K562 (cell line): ENCODE results near the gene WDR90. TPM values are rescaled to one million over a fixed set of nuclear protein-coding genes. Genes with fewer than 3 reads are reported as not detected.

Experiments
- CBX1 ChIP-seq: sonication (generic); IDR thresholded peaks from 2 replicates; pipeline ENCODE4 v1.6.1; 2016; ENCODE audit warnings: antibody characterized with exemption, low read depth, mild to moderate bottlenecking
- CBX3 ChIP-seq, 2 experiments: IDR thresholded peaks; 1 replicate in 1 of 2; 2 replicates in 1 of 2; pipeline ENCODE4 v1.6.1; 2012; ENCODE audit warnings: inconsistent platforms in 2 of 2, low read length in 2 of 2, borderline replicate concordance in 1 of 2, control low read depth in 1 of 2
- CREM ChIP-seq: IDR thresholded peaks from 2 replicates; pipeline ENCODE4 v1.6.1; 2014; ENCODE audit warnings: antibody characterized with exemption, low read depth
- CXXC5 ChIP-seq: fragments of 250-450 bp; sonication (Bioruptor Pico); IDR thresholded peaks from 2 replicates; pipeline ENCODE4 v1.8.0; 2022; ENCODE audit warnings: inconsistent platforms, mild to moderate bottlenecking, moderate library complexity
- FUS ChIP-seq: fragments of 200-400 bp; formaldehyde crosslinking; optimal IDR thresholded peaks from 2 replicates; pipeline ENCODE3; 2017; ENCODE audit warnings: low read depth, low read length
- L3MBTL2 ChIP-seq: fragments of 450-650 bp; IDR thresholded peaks from 2 replicates; pipeline ENCODE4 v1.6.1; 2016; ENCODE audit warnings: mild to moderate bottlenecking, moderate library complexity
- MYC ChIP-seq, 2 experiments: fragments of 250-450 bp in 1 of 2; sonication (Bioruptor Pico) in 1 of 2; IDR thresholded peaks; 2 replicates each; pipeline versions ENCODE4 v1.5.1 to v1.6.1; 2012 to 2021; ENCODE audit warnings: low read depth in 2 of 2, borderline replicate concordance in 1 of 2, improper control_type of control experiment in 1 of 2, low read length in 1 of 2, mild to moderate bottlenecking in 1 of 2, moderate library complexity in 1 of 2
- NFIC ChIP-seq: fragments of 450-650 bp; IDR thresholded peaks from 2 replicates; pipeline ENCODE4 v1.6.1; 2017; ENCODE audit warnings: mild to moderate bottlenecking, inconsistent platforms
- NR3C1 ChIP-seq: sonication (generic); formaldehyde crosslinking; IDR thresholded peaks from 2 replicates; pipeline ENCODE4 v1.8.1; 2022; ENCODE audit warnings: missing genetic modification reagents
- POLR2B ChIP-seq: fragments of 450-650 bp; IDR thresholded peaks from 2 replicates; pipeline ENCODE4 v1.6.1; 2018; ENCODE audit warnings: low read depth; ENCODE audit not compliant: partially characterized antibody
- RAD21 ChIP-seq, 2 experiments: fragments of 250-450 bp in 1 of 2; fragments of 450-650 bp in 1 of 2; sonication (Bioruptor Pico) in 1 of 2; formaldehyde crosslinking in 1 of 2; IDR thresholded peaks in 1 of 2; conservative IDR thresholded peaks in 1 of 2; 2 replicates each; pipeline versions ENCODE4 v1.4.0 to v1.8.0; 2020 to 2022; ENCODE audit warnings: mild to moderate bottlenecking in 2 of 2, moderate library complexity in 1 of 2
- SIN3A ChIP-seq, 2 experiments: fragments of 150-350 bp in 1 of 2; IDR thresholded peaks; 2 replicates each; pipeline ENCODE4 v1.6.1; 2011 to 2016; ENCODE audit warnings: borderline replicate concordance in 2 of 2, low read depth in 2 of 2, low read length in 2 of 2, mild to moderate bottlenecking in 2 of 2, moderate library complexity in 2 of 2; ENCODE audit not compliant: control insufficient read depth in 1 of 2
- TBP ChIP-seq: optimal IDR thresholded peaks from 2 replicates; pipeline ENCODE3; 2011; ENCODE audit warnings: low read depth, low read length, improper control_type of control experiment
- ZBTB7A ChIP-seq: IDR thresholded peaks from 2 replicates; pipeline ENCODE4 v1.6.1; 2011; ENCODE audit warnings: low read depth, mild to moderate bottlenecking, low read length, moderate library complexity, borderline replicate concordance; ENCODE audit not compliant: control insufficient read depth
- ZNF143 ChIP-seq: sonication (generic); formaldehyde crosslinking; IDR thresholded peaks from 2 replicates; pipeline ENCODE4 v1.9.0; 2022; ENCODE audit warnings: mild to moderate bottlenecking, missing genetic modification reagents
- ZNF175 ChIP-seq: fragments of 200-800 bp; sonication (Bioruptor generic); IDR thresholded peaks from 2 replicates; pipeline ENCODE4 v1.6.1; 2016; ENCODE audit warnings: low read depth, mild to moderate bottlenecking, missing genetic modification characterization, missing compliant biosample characterization
- ZNF764 ChIP-seq: fragments of 250-450 bp; sonication (Bioruptor Pico); IDR thresholded peaks from 2 replicates; pipeline ENCODE4 v1.4.0; 2020; ENCODE audit warnings: low read depth, mild to moderate bottlenecking, moderate library complexity
- polyA plus RNA-seq, 8 experiments: library from polyadenylated mRNA; depleted of rRNA in 4 of 8; stranded (reverse) in 5 of 8; unstranded in 3 of 8; fragments of >200 nt; fragmentation: Nextera tagmentation in 2 of 8; fragmentation: Illumina TruSeq in 1 of 8; extraction: Ambion mirVana in 2 of 8; extraction: Trizol in 1 of 8; gene quantifications; 2 replicates each; pipeline versions ENCODE4 v1.2.1 to v1.2.3, GENCODE V29; 2011 to 2014; ENCODE audit warnings: inconsistent platforms in 1 of 8, missing spikeins in 1 of 8
- total RNA-seq, 7 experiments: library from RNA; depleted of rRNA in 6 of 7; stranded (reverse); fragments of >200 nt in 6 of 7; fragmentation: Illumina TruSeq in 2 of 7; extraction: Trizol in 2 of 7; gene quantifications; 2 replicates each; pipeline versions ENCODE4 v1.2.1 to v1.2.3, GENCODE V29; 2011 to 2021; ENCODE audit warnings: low replicate concordance in 1 of 7
- TF ChIP-seq, protein P1 (sequence below): fragments of 450-650 bp; formaldehyde crosslinking; IDR thresholded peaks from 2 replicates; pipeline ENCODE4 v1.4.0; 2020; ENCODE audit warnings: mild to moderate bottlenecking, moderate library complexity
- TF ChIP-seq, protein P2 (sequence below), 2 experiments: fragments of 150-350 bp in 1 of 2; IDR thresholded peaks; 2 replicates each; pipeline ENCODE4 v1.6.1; 2012 to 2016; ENCODE audit warnings: low read depth in 2 of 2, low read length in 2 of 2, mild to moderate bottlenecking in 1 of 2, moderate library complexity in 1 of 2

Gene WDR90
- total and polyA plus RNA-seq, 9 of the 15 experiments (the other 6 are each of a cell fraction or from before 2014, with no cell fraction given): 0.44 to 12.6 (median 3.3) TPM

DNA sequence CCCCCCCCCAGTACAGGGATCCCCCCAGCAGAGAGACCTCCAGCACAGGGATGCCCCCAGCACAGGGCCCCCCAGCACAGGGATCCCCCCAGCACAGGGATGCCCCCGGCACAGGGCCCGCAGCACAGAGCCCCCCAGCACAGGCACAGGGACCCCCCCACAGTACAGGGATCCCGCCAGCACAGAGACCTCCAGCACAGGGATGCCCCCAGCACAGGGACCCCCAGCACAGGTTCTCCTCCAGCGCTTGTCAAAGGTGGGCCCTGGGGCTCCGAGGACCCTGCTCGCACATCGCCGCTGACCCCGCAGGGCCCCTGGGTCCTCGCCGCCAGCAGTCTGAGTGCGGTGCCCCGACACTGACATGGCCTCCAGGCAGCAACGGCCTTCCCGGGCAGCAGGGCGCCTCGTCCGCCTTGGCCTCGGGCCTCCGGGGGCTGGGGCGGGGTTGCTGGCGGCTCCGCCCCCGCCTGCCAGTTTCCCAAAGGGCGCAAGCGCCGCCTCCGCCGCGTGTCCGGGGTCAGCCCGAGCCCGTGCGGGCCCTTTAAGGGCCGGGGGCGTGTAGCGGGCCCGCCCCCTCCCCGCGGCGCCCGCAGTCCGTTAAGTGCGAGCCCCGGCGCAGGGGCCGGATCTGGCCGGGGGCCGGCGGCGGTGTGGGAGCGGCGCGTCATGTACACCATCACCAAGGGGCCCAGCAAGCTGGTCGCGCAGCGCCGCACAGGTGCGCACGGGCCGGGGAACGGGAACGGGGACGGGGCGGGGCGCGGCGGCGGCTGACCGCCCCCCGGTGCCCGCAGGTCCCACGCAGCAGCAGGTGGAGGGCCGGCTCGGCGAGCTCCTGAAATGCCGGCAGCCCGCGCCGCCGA, 7.6 kb upstream of the WDR90 start, which contains the start of gene MCRIP2 (continued):
- peak; percentile 85 for TF ChIP-seq MYC (IDR thresholded peaks at IDR 0.05; ENCODE audit: low read depth, low read length)
- no peak for TF ChIP-seq MYC (CRISPR knock-in tag; IDR thresholded peaks at IDR 0.05; ENCODE audit: borderline replicate concordance, low read depth)
- peak; percentile 36; the same call in 1 of the 2 replicates for TF ChIP-seq NFIC
- TF ChIP-seq CBX1: peak; percentile 61; the same call in 1 of the 2 replicates
- TF ChIP-seq FUS: no peak
- peak in 1 of 2 experiments; percentile 74; a peak in 1 of 4 replicates for TF ChIP-seq SIN3A (IDR thresholded peaks at IDR 0.05; ENCODE audit: borderline replicate concordance in 2 of 2, control insufficient read depth in 1 of 2, low read depth in 2 of 2, low read length in 2 of 2)
- peak; percentile 38; the same call in 1 of the 2 replicates for TF ChIP-seq CREM
- TF ChIP-seq ZNF175 (CRISPR knock-in tag): no peak
- peak; percentile 97 for TF ChIP-seq CXXC5 (CRISPR knock-in tag)
- TF ChIP-seq, protein P1, sequence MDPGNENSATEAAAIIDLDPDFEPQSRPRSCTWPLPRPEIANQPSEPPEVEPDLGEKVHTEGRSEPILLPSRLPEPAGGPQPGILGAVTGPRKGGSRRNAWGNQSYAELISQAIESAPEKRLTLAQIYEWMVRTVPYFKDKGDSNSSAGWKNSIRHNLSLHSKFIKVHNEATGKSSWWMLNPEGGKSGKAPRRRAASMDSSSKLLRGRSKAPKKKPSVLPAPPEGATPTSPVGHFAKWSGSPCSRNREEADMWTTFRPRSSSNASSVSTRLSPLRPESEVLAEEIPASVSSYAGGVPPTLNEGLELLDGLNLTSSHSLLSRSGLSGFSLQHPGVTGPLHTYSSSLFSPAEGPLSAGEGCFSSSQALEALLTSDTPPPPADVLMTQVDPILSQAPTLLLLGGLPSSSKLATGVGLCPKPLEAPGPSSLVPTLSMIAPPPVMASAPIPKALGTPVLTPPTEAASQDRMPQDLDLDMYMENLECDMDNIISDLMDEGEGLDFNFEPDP: no peak
- no peak for TF ChIP-seq CBX3 (IDR thresholded peaks at IDR 0.05; ENCODE audit: borderline replicate concordance in 1 of 2, low read length in 2 of 2)
- TF ChIP-seq RAD21 (CRISPR knock-in tag; conservative IDR thresholded peaks at IDR 0.05 in 1 of 2, IDR thresholded peaks at IDR 0.05 in 1 of 2): no peak
- peak; percentile 48 for TF ChIP-seq L3MBTL2
- TF ChIP-seq ZNF764 (CRISPR knock-in tag): no peak
- TF ChIP-seq NR3C1 (CRISPR knock-in tag): 0 out of 2 replicates have a peak, but pooled peaks have one; percentile 15
- TF ChIP-seq POLR2B: peak; percentile 63
- TF ChIP-seq, protein P2, sequence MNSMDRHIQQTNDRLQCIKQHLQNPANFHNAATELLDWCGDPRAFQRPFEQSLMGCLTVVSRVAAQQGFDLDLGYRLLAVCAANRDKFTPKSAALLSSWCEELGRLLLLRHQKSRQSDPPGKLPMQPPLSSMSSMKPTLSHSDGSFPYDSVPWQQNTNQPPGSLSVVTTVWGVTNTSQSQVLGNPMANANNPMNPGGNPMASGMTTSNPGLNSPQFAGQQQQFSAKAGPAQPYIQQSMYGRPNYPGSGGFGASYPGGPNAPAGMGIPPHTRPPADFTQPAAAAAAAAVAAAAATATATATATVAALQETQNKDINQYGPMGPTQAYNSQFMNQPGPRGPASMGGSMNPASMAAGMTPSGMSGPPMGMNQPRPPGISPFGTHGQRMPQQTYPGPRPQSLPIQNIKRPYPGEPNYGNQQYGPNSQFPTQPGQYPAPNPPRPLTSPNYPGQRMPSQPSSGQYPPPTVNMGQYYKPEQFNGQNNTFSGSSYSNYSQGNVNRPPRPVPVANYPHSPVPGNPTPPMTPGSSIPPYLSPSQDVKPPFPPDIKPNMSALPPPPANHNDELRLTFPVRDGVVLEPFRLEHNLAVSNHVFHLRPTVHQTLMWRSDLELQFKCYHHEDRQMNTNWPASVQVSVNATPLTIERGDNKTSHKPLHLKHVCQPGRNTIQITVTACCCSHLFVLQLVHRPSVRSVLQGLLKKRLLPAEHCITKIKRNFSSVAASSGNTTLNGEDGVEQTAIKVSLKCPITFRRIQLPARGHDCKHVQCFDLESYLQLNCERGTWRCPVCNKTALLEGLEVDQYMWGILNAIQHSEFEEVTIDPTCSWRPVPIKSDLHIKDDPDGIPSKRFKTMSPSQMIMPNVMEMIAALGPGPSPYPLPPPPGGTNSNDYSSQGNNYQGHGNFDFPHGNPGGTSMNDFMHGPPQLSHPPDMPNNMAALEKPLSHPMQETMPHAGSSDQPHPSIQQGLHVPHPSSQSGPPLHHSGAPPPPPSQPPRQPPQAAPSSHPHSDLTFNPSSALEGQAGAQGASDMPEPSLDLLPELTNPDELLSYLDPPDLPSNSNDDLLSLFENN (IDR thresholded peaks at IDR 0.05; ENCODE audit: low read depth in 2 of 2, low read length in 2 of 2): 0 out of 4 replicates have a peak, but pooled peaks of 1 of the 2 experiments have one; percentile 28
- peak; percentile 90 for TF ChIP-seq ZBTB7A
- TF ChIP-seq TBP: peak; percentile 71
- no peak for TF ChIP-seq ZNF143 (CRISPR knock-in tag)
